HL-60/S4 treated with retinoic acid at 250 ng/mL for 4 days and 3 days (cell line): ENCODE data around the gene PACS2.
"Not testable (repeated sequence)": the region's sequence is repeated elsewhere in the genome, so short reads cannot be mapped to it uniquely, and the experiment has no call there.

Experiments used
- in situ Hi-C: fragments of 300-500 bp; cut with MboI; formaldehyde crosslinking; loops from 2 replicates; pipeline ENCODE4 v1.7.0; 2022; ENCODE audit warnings: low sequenced_read_pairs

Gene PACS2

GRCh38 chr14:105330491-105330895 is 15.9 kb downstream of the PACS2 start:
- in situ Hi-C loops, result no loop called here

- in situ Hi-C loops, result no loop called here
These were observed 17.2 kb downstream of the PACS2 start for GRCh38 chr14:105331575-105332349.

GRCh38 chr14:105332350-105332874 is 17.9 kb downstream of the PACS2 start:
- in situ Hi-C loops, result no loop called here

- in situ Hi-C loops, result no loop called here
These were observed 18.5 kb downstream of the PACS2 start for GRCh38 chr14:105333020-105333490.

GRCh38 chr14:105333613-105334364 is 19.2 kb downstream of the PACS2 start:
- in situ Hi-C loops, result no loop called here

- in situ Hi-C loops, result no loop called here
These were observed 20.1 kb downstream of the PACS2 start for GRCh38 chr14:105334383-105335230.

GRCh38 chr14:105335231-105335542 is 20.6 kb downstream of the PACS2 start:
- in situ Hi-C loops, result not testable (repeated sequence)

GRCh38 chr14:105335735-105336476 is 21.4 kb downstream of the PACS2 start:
- in situ Hi-C loops, result no loop called here

GRCh38 chr14:105336477-105337287 is 22.1 kb downstream of the PACS2 start:
- in situ Hi-C loops, result no loop called here

- in situ Hi-C loops, result no loop called here
These were observed 22.9 kb downstream of the PACS2 start for GRCh38 chr14:105337433-105337832.

GRCh38 chr14:105337966-105338741 is 23.6 kb downstream of the PACS2 start:
- in situ Hi-C loops, result no loop called here

- in situ Hi-C loops, result no loop called here
These were observed 26.5 kb downstream of the PACS2 start for GRCh38 chr14:105340821-105341733.

- in situ Hi-C loops, result no loop called here
These were observed 28.6 kb downstream of the PACS2 start for GRCh38 chr14:105343194-105343593.

- in situ Hi-C loops, result no loop called here
These were observed 31.6 kb downstream of the PACS2 start for GRCh38 chr14:105346200-105346533.

GRCh38 chr14:105346876-105347586 is 32.5 kb downstream of the PACS2 start:
- in situ Hi-C loops, result no loop called here

- in situ Hi-C loops, result no loop called here
These were observed 33.0 kb downstream of the PACS2 start for GRCh38 chr14:105347587-105347968.
